ENCODE data around the gene ARL8B.
"Not testable (repeated sequence)": the region's sequence is repeated elsewhere in the genome, so short reads cannot be mapped to it uniquely, and the experiment has no call there.

Gene ARL8B

DNA sequence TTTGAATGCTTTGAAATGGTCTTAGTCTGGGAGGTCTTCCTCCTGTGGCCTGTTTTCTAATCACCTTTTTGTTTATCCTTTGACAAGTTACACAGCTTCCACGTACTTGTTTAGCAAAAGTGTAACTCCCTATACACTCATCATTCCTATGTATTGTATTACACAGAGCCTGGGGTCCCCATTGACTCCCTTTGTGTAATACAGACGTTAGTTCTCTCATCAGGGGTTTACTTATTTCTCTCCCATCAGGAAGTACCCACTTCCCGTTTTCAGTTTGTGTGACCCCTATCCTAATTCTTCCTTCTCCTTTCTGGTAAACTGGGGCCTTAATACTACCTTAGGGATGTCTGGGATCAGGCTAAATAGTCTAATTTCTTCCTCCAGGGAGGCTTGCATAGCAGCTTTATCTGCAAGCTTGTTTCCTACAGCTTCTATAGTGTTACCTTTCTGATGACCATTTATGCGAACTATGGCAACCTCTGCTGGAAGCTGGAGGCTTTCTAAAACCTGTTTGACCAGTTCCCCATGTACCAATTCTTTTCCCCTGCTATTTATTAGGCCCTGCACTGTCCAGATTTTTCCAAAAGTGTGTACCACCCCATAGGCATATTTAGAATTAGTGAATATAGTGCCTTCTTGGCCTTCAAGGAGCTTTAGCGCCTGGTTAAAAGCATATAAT is 22.4 kb downstream of the ARL8B start:
- peaks cover 94% of the 10 kb centered on the region for H3K4me1 Mint-ChIP-seq (ENCODE audit: low read depth)
- peaks cover 34% of the 10 kb centered on the region for H3K36me3 Mint-ChIP-seq (ENCODE audit: low read depth)
- H3K9me3 Mint-ChIP-seq = peaks cover 9% of the 10 kb centered on the region
- peak overlapping the region; percentile 4 for H3K4me3 Mint-ChIP-seq
- H3K27ac Mint-ChIP-seq = peak overlapping the region; percentile 55
- intact Hi-C loops (cut with micrococcal nuclease) = no loop called here
- H3K27me3 Mint-ChIP-seq = no peaks in the 10 kb centered on the region

DNA sequence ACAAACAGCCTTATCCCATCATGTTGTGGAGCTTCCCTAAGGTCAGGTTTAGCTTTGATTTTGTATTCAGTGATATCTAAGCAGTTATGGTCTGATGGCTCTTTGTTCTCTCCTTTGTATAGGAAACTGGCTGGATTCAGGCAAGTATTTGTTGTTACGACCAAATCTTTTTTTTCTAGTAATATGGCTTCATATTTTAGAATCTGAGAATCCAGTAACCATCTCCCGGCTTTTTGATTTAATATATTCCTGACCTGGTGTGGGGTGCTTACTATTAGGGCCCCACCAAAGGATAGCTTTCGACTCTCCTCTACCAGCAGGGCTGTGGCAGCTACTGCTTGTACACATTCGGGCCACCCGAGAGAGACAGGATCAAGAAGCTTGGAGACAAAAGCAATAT is 23.0 kb downstream of the ARL8B start:
- Mint-ChIP-seq H3K4me1 (ENCODE audit: low read depth) (peaks cover 94% of the 10 kb centered on the region), H3K4me3 (no peak overlapping the region), H3K36me3 (ENCODE audit: low read depth) (peaks cover 34% of the 10 kb centered on the region), H3K27ac (peak overlapping the region; percentile 55), H3K27me3 (no peaks in the 10 kb centered on the region), H3K9me3 (peaks cover 9% of the 10 kb centered on the region)
- intact Hi-C loops (cut with micrococcal nuclease) = no loop called here

GRCh38 chr3:5147152-5147551 is 25.1 kb downstream of the ARL8B start:
- Mint-ChIP-seq H3K4me1 (ENCODE audit: low read depth) (peaks cover 82% of the 10 kb centered on the region), H3K36me3 (ENCODE audit: low read depth) (peaks cover 26% of the 10 kb centered on the region)

GRCh38 chr3:5149306-5149880 is 27.3 kb downstream of the ARL8B start:
- H3K4me1 Mint-ChIP-seq (ENCODE audit: low read depth) = peaks cover 84% of the 10 kb centered on the region
- peaks cover 42% of the 10 kb centered on the region for H3K36me3 Mint-ChIP-seq (ENCODE audit: low read depth)
- H3K27me3 Mint-ChIP-seq = no peaks in the 10 kb centered on the region
- peak overlapping the region; percentile 57 for H3K27ac Mint-ChIP-seq
- intact Hi-C loops (cut with micrococcal nuclease) = no loop called here
- peaks cover 9% of the 10 kb centered on the region for H3K9me3 Mint-ChIP-seq
- H3K4me3 Mint-ChIP-seq = no peak overlapping the region

More at GRCh38 chr3:5147152-5147551, 25.1 kb downstream of the ARL8B start:
- intact Hi-C loops (cut with micrococcal nuclease); H3K9me3 Mint-ChIP-seq; H3K4me3 Mint-ChIP-seq; H3K27me3 Mint-ChIP-seq: not testable (repeated sequence)
- H3K27ac Mint-ChIP-seq = peak overlapping the region; percentile 55

DNA sequence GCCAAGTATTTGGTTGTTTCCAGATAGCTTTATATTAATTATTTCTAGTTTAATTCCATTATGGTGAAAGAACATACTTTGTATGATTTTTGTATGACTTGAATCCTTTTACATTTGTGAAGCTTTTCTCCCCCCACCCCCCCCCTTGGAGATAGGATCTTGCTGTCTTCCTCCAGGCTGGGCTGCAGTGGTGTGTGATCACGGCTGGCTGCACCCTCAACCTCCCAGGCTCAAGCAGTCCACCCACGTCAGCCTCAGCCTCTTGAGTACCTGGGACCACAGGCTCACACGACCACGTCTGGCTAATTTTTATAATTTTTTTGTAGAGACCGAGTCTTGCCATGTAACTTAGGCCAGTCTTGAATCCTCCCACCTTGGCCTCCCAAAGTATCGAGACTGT is 29.5 kb downstream of the ARL8B start:
- Mint-ChIP-seq H3K4me1 (ENCODE audit: low read depth) (peaks cover 84% of the 10 kb centered on the region), H3K9me3 (peaks cover 9% of the 10 kb centered on the region), H3K27ac (no peak overlapping the region), H3K27me3 (no peaks in the 10 kb centered on the region), H3K4me3 (no peak overlapping the region), H3K36me3 (ENCODE audit: low read depth) (peaks cover 55% of the 10 kb centered on the region)
- intact Hi-C loops (cut with micrococcal nuclease) = no loop called here

DNA sequence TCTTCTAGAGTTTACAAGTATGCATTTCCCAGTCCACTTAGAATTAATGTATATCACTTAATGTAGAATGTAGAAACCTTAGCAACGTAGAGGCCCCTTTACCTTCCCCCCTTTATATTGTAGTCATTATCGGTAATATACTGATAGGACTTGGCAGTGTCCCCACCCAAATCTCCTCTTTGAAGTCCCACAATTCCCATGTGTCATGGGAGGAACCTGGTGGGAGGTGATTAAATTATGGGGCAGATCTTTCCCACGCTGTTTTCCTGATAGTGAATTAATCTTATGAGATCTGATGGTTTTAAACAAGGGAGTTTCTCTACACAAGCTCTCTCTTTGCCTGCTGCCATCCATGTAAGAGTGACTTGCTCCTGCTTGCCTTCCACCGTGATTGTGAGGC is 31.0 kb downstream of the ARL8B start:
- H3K4me3 Mint-ChIP-seq = no peak overlapping the region
- no peaks in the 10 kb centered on the region for H3K9me3 Mint-ChIP-seq
- no peaks in the 10 kb centered on the region for H3K27me3 Mint-ChIP-seq
- peaks cover 52% of the 10 kb centered on the region for H3K36me3 Mint-ChIP-seq (ENCODE audit: low read depth)
- peaks cover 80% of the 10 kb centered on the region for H3K4me1 Mint-ChIP-seq (ENCODE audit: low read depth)
- H3K27ac Mint-ChIP-seq = peak overlapping the region; percentile 48
- intact Hi-C loops (cut with micrococcal nuclease) = no loop called here

DNA sequence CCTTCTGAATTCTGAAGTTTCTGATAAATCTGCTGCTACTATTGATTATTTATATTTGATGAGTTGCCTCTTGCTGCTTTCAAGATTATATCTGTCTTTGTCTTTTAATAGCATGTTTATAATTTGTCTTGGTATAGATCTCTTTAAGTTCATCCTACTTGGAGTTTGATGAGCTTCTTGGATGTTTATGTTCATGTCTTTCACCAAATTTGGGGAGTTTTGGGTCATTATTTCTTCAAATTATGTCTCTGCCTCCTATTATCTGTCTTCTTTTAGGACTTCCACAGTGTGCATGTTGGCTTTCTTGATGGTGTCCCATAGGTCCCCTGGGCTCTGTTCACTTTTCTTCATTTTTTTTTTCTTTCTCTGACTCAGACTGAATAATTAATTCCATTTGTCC is 33.1 kb downstream of the ARL8B start:
- intact Hi-C loops (cut with micrococcal nuclease) = no loop called here
- Mint-ChIP-seq H3K4me1 (ENCODE audit: low read depth) (peaks cover 62% of the 10 kb centered on the region), H3K27me3 (no peaks in the 10 kb centered on the region), H3K4me3 (no peak overlapping the region), H3K27ac (peak overlapping the region; percentile 21), H3K36me3 (ENCODE audit: low read depth) (peaks cover 46% of the 10 kb centered on the region), H3K9me3 (no peaks in the 10 kb centered on the region)

DNA sequence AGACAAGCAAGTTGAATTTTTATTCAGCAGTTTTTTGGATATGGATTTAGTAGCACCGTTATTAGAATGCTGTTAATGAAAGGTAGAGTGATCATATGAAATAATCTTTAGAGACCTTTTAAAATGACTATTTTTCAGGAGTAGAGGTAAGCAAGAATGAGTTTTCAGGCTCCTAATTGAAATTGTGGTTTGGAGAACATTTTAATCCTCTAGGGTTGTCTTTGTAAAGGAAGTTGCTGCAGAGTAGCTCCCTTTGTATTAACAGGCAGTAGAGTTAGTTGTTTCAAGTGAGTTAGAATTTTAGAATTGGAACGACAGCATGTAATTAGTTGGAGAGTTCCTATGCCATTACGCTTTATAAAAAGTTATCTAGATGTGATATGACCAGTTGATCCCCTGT is 38.2 kb downstream of the ARL8B start:
- no peak overlapping the region for H3K27ac Mint-ChIP-seq
- H3K4me1 Mint-ChIP-seq (ENCODE audit: low read depth) = peaks cover 71% of the 10 kb centered on the region
- no peaks in the 10 kb centered on the region for H3K9me3 Mint-ChIP-seq
- no peak overlapping the region for H3K4me3 Mint-ChIP-seq
- no peaks in the 10 kb centered on the region for H3K27me3 Mint-ChIP-seq
- H3K36me3 Mint-ChIP-seq (ENCODE audit: low read depth) = peaks cover 23% of the 10 kb centered on the region
- intact Hi-C loops (cut with micrococcal nuclease) = no loop called here

GRCh38 chr3:5160940-5161858 is 39.1 kb downstream of the ARL8B start:
- Mint-ChIP-seq H3K9me3 (no peaks in the 10 kb centered on the region), H3K4me1 (ENCODE audit: low read depth) (peaks cover 63% of the 10 kb centered on the region)

DNA sequence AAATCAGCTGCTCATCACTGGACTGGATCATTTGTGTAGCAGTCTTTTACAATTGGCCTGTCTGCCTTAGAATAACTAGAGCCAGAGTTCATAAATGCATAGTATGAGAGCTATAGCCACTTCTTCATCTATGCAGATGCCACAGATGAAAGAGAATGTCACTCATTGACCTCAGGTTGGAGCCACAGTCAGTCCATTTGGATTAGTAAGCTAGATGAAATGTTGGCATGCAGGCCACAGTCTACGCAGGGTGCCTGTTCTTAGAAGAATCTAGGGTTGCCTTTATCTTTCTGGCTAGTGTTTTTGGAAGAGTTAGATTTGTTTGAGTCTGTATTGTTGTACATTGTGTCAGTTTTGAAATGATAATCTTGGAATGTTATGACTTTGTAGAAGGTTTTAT is 40.0 kb downstream of the ARL8B start:
- Mint-ChIP-seq H3K9me3 (no peaks in the 10 kb centered on the region), H3K27me3 (no peaks in the 10 kb centered on the region), H3K36me3 (ENCODE audit: low read depth) (peaks cover 5% of the 10 kb centered on the region), H3K4me1 (ENCODE audit: low read depth) (peaks cover 63% of the 10 kb centered on the region), H3K27ac (no peak overlapping the region), H3K4me3 (no peak overlapping the region)
- intact Hi-C loops (cut with micrococcal nuclease) = no loop called here

More at GRCh38 chr3:5160940-5161858, 39.1 kb downstream of the ARL8B start:
- H3K4me3 Mint-ChIP-seq = no peak overlapping the region
- H3K27me3 Mint-ChIP-seq = no peaks in the 10 kb centered on the region
- peaks cover 14% of the 10 kb centered on the region for H3K36me3 Mint-ChIP-seq (ENCODE audit: low read depth)
- intact Hi-C loops (cut with micrococcal nuclease) = no loop called here
- H3K27ac Mint-ChIP-seq = no peak overlapping the region

DNA sequence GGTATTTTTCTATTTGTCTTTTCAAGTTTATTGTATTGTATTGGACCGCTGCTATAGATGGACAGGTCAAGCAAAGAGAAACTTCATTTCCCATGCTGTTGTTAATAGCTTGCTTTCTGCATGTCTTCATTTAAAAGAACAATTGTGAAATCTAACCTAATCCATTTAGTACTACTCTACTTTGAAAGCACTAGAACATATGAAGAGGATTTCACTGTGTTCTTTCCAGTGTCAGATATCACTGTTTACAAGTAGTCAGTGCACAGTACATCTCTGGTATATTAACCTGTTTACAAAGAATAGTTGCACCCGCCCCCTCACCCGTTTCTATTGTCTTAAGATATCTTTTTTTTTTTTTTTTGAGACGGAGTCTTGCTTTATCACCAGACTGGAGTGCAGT is 43.6 kb downstream of the ARL8B start:
- Mint-ChIP-seq H3K4me3 (no peak overlapping the region), H3K27ac (no peak overlapping the region), H3K36me3 (ENCODE audit: low read depth) (peaks cover 4% of the 10 kb centered on the region), H3K9me3 (no peaks in the 10 kb centered on the region), H3K27me3 (no peaks in the 10 kb centered on the region), H3K4me1 (ENCODE audit: low read depth) (peaks cover 66% of the 10 kb centered on the region)
- intact Hi-C loops (cut with micrococcal nuclease) = no loop called here

- Mint-ChIP-seq H3K36me3 (ENCODE audit: low read depth) (peaks cover 14% of the 10 kb centered on the region), H3K9me3 (no peaks in the 10 kb centered on the region), H3K4me3 (no peak overlapping the region), H3K27me3 (no peaks in the 10 kb centered on the region), H3K4me1 (ENCODE audit: low read depth) (peaks cover 54% of the 10 kb centered on the region), H3K27ac (peak overlapping the region; percentile 20)
- intact Hi-C loops (cut with micrococcal nuclease) = no loop called here
These were observed 44.8 kb downstream of the ARL8B start for GRCh38 chr3:5166846-5167245.

DNA sequence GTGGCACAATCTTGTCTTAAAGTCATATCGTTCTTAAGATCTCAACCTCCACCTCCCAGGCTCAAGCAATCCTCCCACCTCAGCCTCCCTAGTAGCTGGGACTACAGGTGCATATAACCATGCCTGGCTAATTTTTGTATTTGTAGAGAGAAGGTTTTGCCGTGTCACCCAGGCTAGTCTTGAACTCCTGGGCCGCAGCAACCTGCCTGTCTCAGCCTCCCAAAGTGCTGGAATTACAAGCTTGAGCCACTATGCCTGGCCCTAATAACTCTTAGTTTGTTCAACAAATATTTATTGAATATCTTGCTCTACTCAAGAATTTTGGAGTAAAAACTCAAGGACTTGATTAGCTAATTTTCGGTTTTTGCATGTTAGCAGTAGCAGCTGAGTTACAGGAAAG is 46.0 kb downstream of the ARL8B start:
- Mint-ChIP-seq H3K4me1 (ENCODE audit: low read depth) (peaks cover 47% of the 10 kb centered on the region), H3K4me3 (no peak overlapping the region), H3K9me3 (no peaks in the 10 kb centered on the region), H3K27ac (no peak overlapping the region), H3K36me3 (ENCODE audit: low read depth) (peaks cover 19% of the 10 kb centered on the region), H3K27me3 (no peaks in the 10 kb centered on the region)
- intact Hi-C loops (cut with micrococcal nuclease) = no loop called here

- Mint-ChIP-seq H3K27me3 (no peaks in the 10 kb centered on the region), H3K9me3 (no peaks in the 10 kb centered on the region), H3K4me1 (ENCODE audit: low read depth) (peaks cover 33% of the 10 kb centered on the region), H3K27ac (peak overlapping the region; percentile 68), H3K36me3 (ENCODE audit: low read depth) (peaks cover 34% of the 10 kb centered on the region), H3K4me3 (no peak overlapping the region)
- intact Hi-C loops (cut with micrococcal nuclease) = no loop called here
These were observed 47.7 kb downstream of the ARL8B start for GRCh38 chr3:5169807-5170206.

Measured in dendritic cell treated with granulocyte-macrophage colony-stimulating factor and Interleukin-4, amounts not matched to agents 40 ng/mL and 50 ng/mL, for 4 days (primary cell).